ENCODE data around the gene IL17RA.

Gene IL17RA

GRCh38 chr22:17056058-17056457 lies 28.7 kb upstream of the IL17RA start:
- DNase-seq (ENCODE audit: low read depth): no peak
- H3K4me3 ChIP-seq (ENCODE audit: low read depth, low read length): no peak overlapping the region
- no peak for TF ChIP-seq CTCF (conservative IDR thresholded peaks at IDR 0.05; ENCODE audit: low read depth, low read length)

GRCh38 chr22:17056807-17057206 lies 28.0 kb upstream of the IL17RA start:
- no peak overlapping the region for H3K4me3 ChIP-seq (ENCODE audit: low read depth, low read length)
- no peak for DNase-seq (ENCODE audit: low read depth)
- no peak for TF ChIP-seq CTCF (conservative IDR thresholded peaks at IDR 0.05; ENCODE audit: low read depth, low read length)

GRCh38 chr22:17057959-17058814 lies 26.6 kb upstream of the IL17RA start:
- H3K4me3 ChIP-seq (ENCODE audit: low read depth, low read length): no peak overlapping the region
- peak; percentile 99 for TF ChIP-seq CTCF (conservative IDR thresholded peaks at IDR 0.05; ENCODE audit: low read depth, low read length)
- peak; percentile 85 for DNase-seq (ENCODE audit: low read depth)

- no peak for DNase-seq (ENCODE audit: low read depth)
- TF ChIP-seq CTCF (conservative IDR thresholded peaks at IDR 0.05; ENCODE audit: low read depth, low read length): no peak
- H3K4me3 ChIP-seq (ENCODE audit: low read depth, low read length): no peak overlapping the region
Measured at GRCh38 chr22:17060126-17060525, 24.7 kb upstream of the IL17RA start.

GRCh38 chr22:17063411-17064106 lies 21.2 kb upstream of the IL17RA start:
- DNase-seq (ENCODE audit: low read depth): peak; percentile 22
- TF ChIP-seq CTCF (conservative IDR thresholded peaks at IDR 0.05; ENCODE audit: low read depth, low read length): no peak

GRCh38 chr22:17064498-17065100 lies 20.2 kb upstream of the IL17RA start:
- no peak for TF ChIP-seq CTCF (conservative IDR thresholded peaks at IDR 0.05; ENCODE audit: low read depth, low read length)
- H3K4me3 ChIP-seq (ENCODE audit: low read depth, low read length): no peak overlapping the region
- DNase-seq (ENCODE audit: low read depth): no peak

More at GRCh38 chr22:17063411-17064106, 21.2 kb upstream of the IL17RA start:
- H3K4me3 ChIP-seq (ENCODE audit: low read depth, low read length): no peak overlapping the region

Measured in choroid plexus epithelial cell (primary cell).